ENCODE results near the gene SMIM7.

Gene SMIM7

DNA sequence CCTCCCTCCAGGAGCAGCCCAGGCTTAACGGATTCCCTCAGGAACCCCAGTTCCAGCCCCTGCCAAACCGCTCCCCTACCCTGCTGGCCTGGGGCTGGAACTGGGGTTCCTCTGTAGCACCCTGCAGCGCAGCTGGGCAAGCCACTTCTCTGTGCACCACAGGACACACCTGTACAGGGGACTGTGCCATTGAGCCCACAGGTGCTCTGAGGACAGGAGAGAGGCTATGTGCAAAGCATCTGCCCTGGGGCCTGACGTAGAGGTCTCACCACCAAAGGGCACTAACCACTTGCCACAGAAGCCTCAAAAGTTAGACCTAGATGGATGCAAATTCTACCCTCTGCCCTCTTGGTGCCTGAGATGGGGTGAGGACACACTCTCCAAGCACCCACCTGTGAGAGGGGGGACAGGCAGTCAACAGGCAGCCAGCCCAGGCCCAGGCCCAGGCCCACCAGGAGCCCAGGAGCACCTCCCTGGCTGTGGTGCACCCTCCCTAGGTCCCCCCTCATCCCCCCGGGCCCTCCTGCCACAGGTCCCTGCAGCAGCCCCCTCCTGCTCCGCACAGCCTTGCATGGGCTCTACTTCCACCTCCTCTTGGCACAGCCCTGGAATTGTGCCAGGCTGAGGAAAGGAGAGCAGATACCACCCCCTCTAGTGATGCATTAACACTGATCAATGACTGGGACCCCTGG, 60.1 kb downstream of the SMIM7 start:
- no peak overlapping the region for H3K4me3 ChIP-seq (ENCODE audit: low read depth, low read length)

DNA sequence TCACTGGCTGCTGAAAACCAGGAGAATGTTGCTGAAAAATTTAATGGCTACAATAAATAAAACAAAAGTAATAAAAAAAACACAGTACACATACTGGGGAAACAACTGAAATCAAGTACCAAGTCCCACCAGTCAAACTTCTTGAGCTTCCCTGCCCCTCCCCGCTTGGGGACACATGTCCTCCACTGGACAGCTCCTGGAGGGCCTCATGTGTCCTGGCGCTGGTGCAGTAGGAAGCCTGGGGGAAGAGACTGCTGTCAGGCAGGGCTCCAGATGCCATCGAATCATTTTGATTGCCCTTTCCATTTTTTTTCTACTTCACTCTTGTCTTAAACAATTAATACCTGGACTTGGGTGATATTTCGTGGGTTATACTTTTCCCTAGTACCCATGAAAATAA, 61.1 kb downstream of the SMIM7 start:
- Histone ChIP-seq H3K27ac (ENCODE audit: low read depth, low read length) (no peak overlapping the region), H3K4me3 (ENCODE audit: low read depth, low read length) (no peak overlapping the region), H3K4me1 (ENCODE audit: control insufficient read depth, insufficient read depth, low read length, unreplicated experiment) (no peaks in the 10 kb centered on the region)

More for the DNA sequence above, 60.1 kb downstream of the SMIM7 start:
- Histone ChIP-seq H3K27ac (ENCODE audit: low read depth, low read length) (no peak overlapping the region), H3K36me3 (ENCODE audit: insufficient read depth, low read length) (no peaks in the 10 kb centered on the region), H3K4me1 (ENCODE audit: control insufficient read depth, insufficient read depth, low read length, unreplicated experiment) (no peaks in the 10 kb centered on the region), H3K27me3 (ENCODE audit: insufficient read depth, low read length) (no peaks in the 10 kb centered on the region), H3K79me2 (ENCODE audit: control insufficient read depth, insufficient read depth, low read length, unreplicated experiment) (peaks cover 90% of the 10 kb centered on the region), H2AFZ (ENCODE audit: low read length, unreplicated experiment) (no peak overlapping the region)

DNA sequence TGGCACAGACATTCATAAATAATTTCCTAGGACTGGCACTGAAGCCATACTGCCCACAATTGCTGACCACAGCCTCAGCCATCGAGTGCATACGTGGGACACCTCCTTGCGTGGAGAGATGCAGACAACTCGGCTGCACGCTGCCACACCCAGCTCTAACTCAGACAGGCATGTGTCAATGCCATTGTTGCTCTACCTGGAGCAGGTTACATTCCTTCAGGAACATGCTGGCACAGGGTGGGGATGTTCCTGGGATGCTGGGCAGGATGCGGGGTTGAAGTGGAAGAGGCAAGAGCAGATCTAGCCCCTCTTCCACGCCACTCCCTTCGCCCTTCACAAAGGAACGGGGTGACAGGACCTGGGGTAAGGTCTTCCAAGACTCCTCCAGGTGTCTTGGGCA, 63.5 kb downstream of the SMIM7 start:
- no peaks in the 10 kb centered on the region for H3K4me1 ChIP-seq (ENCODE audit: control insufficient read depth, insufficient read depth, low read length, unreplicated experiment)
- peaks cover 90% of the 10 kb centered on the region for H3K79me2 ChIP-seq (ENCODE audit: control insufficient read depth, insufficient read depth, low read length, unreplicated experiment)
- H3K4me3 ChIP-seq (ENCODE audit: low read depth, low read length): no peak overlapping the region
- H3K36me3 ChIP-seq (ENCODE audit: insufficient read depth, low read length): no peaks in the 10 kb centered on the region
- no peaks in the 10 kb centered on the region for H3K27me3 ChIP-seq (ENCODE audit: insufficient read depth, low read length)
- no peak overlapping the region for H2AFZ ChIP-seq (ENCODE audit: low read length, unreplicated experiment)
- H3K27ac ChIP-seq (ENCODE audit: low read depth, low read length): no peak overlapping the region

More for the DNA sequence above, 61.1 kb downstream of the SMIM7 start:
- no peak overlapping the region for H2AFZ ChIP-seq (ENCODE audit: low read length, unreplicated experiment)
- H3K27me3 ChIP-seq (ENCODE audit: insufficient read depth, low read length): no peaks in the 10 kb centered on the region
- H3K79me2 ChIP-seq (ENCODE audit: control insufficient read depth, insufficient read depth, low read length, unreplicated experiment): peaks cover 90% of the 10 kb centered on the region
- H3K36me3 ChIP-seq (ENCODE audit: insufficient read depth, low read length): no peaks in the 10 kb centered on the region
